ENCODE data around the gene KLHDC10.

KLHDC10 gene

GRCh38 chr7:130146693-130147405, 76.5 kb downstream of the KLHDC10 start:
- Histone ChIP-seq H3K27me3 (ENCODE audit: low read depth, low read length) (no peaks in the 10 kb centered on the region), H3K4me3 (ENCODE audit: low read length) (no peak overlapping the region), H4K20me1 (ENCODE audit: insufficient read depth, low read length) (no peaks in the 10 kb centered on the region), H3K79me2 (ENCODE audit: low read length) (no peaks in the 10 kb centered on the region), H3K4me1 (ENCODE audit: low read length) (no peaks in the 10 kb centered on the region), H3K36me3 (replicated peaks; ENCODE audit: low read depth, low read length) (no peaks in the 10 kb centered on the region), H3K9ac (ENCODE audit: low read length) (no peak overlapping the region), H3K27ac (ENCODE audit: low read length) (no peak overlapping the region), H3K9me3 (ENCODE audit: insufficient read depth, low read length) (no peaks in the 10 kb centered on the region), H3K4me2 (ENCODE audit: low read length) (no peak overlapping the region), H2AFZ (ENCODE audit: low read depth, low read length) (no peak overlapping the region)
- TF ChIP-seq, protein P1, sequence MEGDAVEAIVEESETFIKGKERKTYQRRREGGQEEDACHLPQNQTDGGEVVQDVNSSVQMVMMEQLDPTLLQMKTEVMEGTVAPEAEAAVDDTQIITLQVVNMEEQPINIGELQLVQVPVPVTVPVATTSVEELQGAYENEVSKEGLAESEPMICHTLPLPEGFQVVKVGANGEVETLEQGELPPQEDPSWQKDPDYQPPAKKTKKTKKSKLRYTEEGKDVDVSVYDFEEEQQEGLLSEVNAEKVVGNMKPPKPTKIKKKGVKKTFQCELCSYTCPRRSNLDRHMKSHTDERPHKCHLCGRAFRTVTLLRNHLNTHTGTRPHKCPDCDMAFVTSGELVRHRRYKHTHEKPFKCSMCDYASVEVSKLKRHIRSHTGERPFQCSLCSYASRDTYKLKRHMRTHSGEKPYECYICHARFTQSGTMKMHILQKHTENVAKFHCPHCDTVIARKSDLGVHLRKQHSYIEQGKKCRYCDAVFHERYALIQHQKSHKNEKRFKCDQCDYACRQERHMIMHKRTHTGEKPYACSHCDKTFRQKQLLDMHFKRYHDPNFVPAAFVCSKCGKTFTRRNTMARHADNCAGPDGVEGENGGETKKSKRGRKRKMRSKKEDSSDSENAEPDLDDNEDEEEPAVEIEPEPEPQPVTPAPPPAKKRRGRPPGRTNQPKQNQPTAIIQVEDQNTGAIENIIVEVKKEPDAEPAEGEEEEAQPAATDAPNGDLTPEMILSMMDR (IDR thresholded peaks at IDR 0.05; ENCODE audit: low read depth, low read length): no peak
- TF ChIP-seq EZH2phosphoT487 (IDR thresholded peaks at IDR 0.05; ENCODE audit: low read depth): no peak

DNA sequence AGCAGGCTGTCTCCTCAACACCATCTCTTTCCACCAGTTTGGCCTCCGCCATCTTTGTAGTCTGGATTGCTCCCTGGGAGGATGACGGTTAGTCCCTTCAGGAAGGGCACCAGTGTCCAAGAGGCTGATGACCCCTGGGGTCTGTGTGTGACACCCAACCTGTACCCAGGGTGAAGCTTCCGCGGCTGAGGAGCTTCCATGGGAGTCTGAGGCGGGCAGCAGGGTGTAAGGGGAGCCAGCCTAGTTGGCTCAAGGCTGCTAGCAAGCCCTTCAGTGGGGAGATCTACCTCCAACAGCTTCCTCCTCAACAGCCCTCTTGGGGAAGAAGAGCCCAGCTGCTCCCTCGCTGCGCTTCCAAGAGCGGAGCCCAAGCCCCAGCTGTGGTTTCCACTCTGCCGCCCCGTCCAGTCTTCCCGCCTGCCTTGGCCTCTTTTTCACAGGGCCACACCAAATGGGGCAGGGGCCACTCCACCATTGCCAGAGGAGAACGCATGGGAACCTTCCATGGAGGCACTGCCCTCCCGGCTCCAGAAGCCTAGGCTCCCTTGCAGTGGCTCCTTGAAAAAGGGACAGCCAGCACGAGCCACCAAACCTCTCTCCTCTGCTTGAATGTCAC, 77.5 kb downstream of the KLHDC10 start:
- Histone ChIP-seq H2AFZ (ENCODE audit: low read depth, low read length) (no peak overlapping the region), H3K27me3 (ENCODE audit: low read depth, low read length) (no peaks in the 10 kb centered on the region), H4K20me1 (ENCODE audit: insufficient read depth, low read length) (no peaks in the 10 kb centered on the region), H3K4me2 (ENCODE audit: low read length) (no peak overlapping the region), H3K4me3 (ENCODE audit: low read length) (no peak overlapping the region), H3K79me2 (ENCODE audit: low read length) (no peaks in the 10 kb centered on the region), H3K4me1 (ENCODE audit: low read length) (no peaks in the 10 kb centered on the region), H3K9ac (ENCODE audit: low read length) (no peak overlapping the region), H3K36me3 (replicated peaks; ENCODE audit: low read depth, low read length) (no peaks in the 10 kb centered on the region), H3K9me3 (ENCODE audit: insufficient read depth, low read length) (no peaks in the 10 kb centered on the region), H3K27ac (ENCODE audit: low read length) (no peak overlapping the region)
- TF ChIP-seq, protein P1 (IDR thresholded peaks at IDR 0.05; ENCODE audit: low read depth, low read length): no peak
- TF ChIP-seq EZH2phosphoT487 (IDR thresholded peaks at IDR 0.05; ENCODE audit: low read depth): no peak

DNA sequence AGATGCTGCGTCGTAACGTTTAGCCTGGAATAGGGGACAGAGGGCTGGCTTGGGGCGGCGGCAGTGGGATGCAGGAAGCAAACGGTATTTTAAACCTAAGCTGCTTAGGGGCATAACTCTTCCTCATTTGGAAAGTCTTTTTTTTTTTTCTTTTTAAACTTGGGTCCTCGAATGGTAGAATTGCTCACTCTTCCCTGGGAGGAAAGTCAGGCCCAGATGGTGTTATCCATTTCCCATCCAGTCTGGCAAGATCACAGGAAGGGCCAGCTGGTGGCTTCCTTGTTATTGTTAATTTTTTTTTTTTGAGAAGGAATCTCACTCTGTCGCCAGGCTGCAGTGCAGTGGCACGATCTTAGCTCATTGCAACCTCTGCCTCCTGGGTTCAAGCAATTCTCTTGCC, 78.2 kb downstream of the KLHDC10 start:
- no peak overlapping the region for H2AFZ ChIP-seq (ENCODE audit: low read depth, low read length)

More for the DNA sequence above, 78.2 kb downstream of the KLHDC10 start:
- Histone ChIP-seq H3K79me2 (ENCODE audit: low read length) (no peaks in the 10 kb centered on the region), H3K4me2 (ENCODE audit: low read length) (no peak overlapping the region), H4K20me1 (ENCODE audit: insufficient read depth, low read length) (no peaks in the 10 kb centered on the region), H3K9ac (ENCODE audit: low read length) (no peak overlapping the region), H3K27ac (ENCODE audit: low read length) (no peak overlapping the region), H3K36me3 (replicated peaks; ENCODE audit: low read depth, low read length) (no peaks in the 10 kb centered on the region), H3K4me3 (ENCODE audit: low read length) (no peak overlapping the region), H3K9me3 (ENCODE audit: insufficient read depth, low read length) (no peaks in the 10 kb centered on the region), H3K4me1 (ENCODE audit: low read length) (no peaks in the 10 kb centered on the region), H3K27me3 (ENCODE audit: low read depth, low read length) (no peaks in the 10 kb centered on the region)
- no peak for TF ChIP-seq EZH2phosphoT487 (IDR thresholded peaks at IDR 0.05; ENCODE audit: low read depth)
- TF ChIP-seq, protein P1 (IDR thresholded peaks at IDR 0.05; ENCODE audit: low read depth, low read length): no peak
